Measurements from ENCODE around the gene SMIM11. TPM values are rescaled to one million over a fixed set of nuclear protein-coding genes. Genes with fewer than 3 reads are reported as not detected.

Gene SMIM11
- total RNA-seq, 1 donor from 2014 or later, result 7.1 TPM

- H3K9me3 Mint-ChIP-seq, result no peaks in the 10 kb centered on the region
- H3K36me3 Mint-ChIP-seq (ENCODE audit: low read depth), result no peaks in the 10 kb centered on the region
- H3K27ac Mint-ChIP-seq, result no peak overlapping the region
- DNase-seq (ENCODE audit: low spot score), result no peak
- H3K4me1 Mint-ChIP-seq (ENCODE audit: low read depth), result peaks cover 22% of the 10 kb centered on the region
- H3K4me3 Mint-ChIP-seq, result no peak overlapping the region
- H3K27me3 Mint-ChIP-seq (ENCODE audit: insufficient read depth), result peaks cover 18% of the 10 kb centered on the region
- intact Hi-C loops (cut with micrococcal nuclease), result no loop called here
Observed at GRCh38 chr21:34343838-34344381, 31.4 kb upstream of the SMIM11 start.

GRCh38 chr21:34344584-34344983 lies 30.7 kb upstream of the SMIM11 start:
- intact Hi-C loops (cut with micrococcal nuclease), result no loop called here
- Mint-ChIP-seq H3K9me3 (no peaks in the 10 kb centered on the region), H3K27me3 (ENCODE audit: insufficient read depth) (peaks cover 18% of the 10 kb centered on the region), H3K4me1 (ENCODE audit: low read depth) (peaks cover 22% of the 10 kb centered on the region), H3K36me3 (ENCODE audit: low read depth) (no peaks in the 10 kb centered on the region), H3K27ac (no peak overlapping the region), H3K4me3 (no peak overlapping the region)
- no peak for DNase-seq (ENCODE audit: low spot score)

- H3K4me3 Mint-ChIP-seq, result no peak overlapping the region
- H3K27me3 Mint-ChIP-seq (ENCODE audit: insufficient read depth), result peaks cover 22% of the 10 kb centered on the region
- no peak overlapping the region for H3K27ac Mint-ChIP-seq
- peaks cover 17% of the 10 kb centered on the region for H3K4me1 Mint-ChIP-seq (ENCODE audit: low read depth)
- DNase-seq (ENCODE audit: low spot score), result no peak
- H3K36me3 Mint-ChIP-seq (ENCODE audit: low read depth), result no peaks in the 10 kb centered on the region
- intact Hi-C loops (cut with micrococcal nuclease), result loop anchor here (5.0 kb wide), 3 partner anchors 68 to 368 kb away; no protein-coding TSS in a partner anchor
- no peaks in the 10 kb centered on the region for H3K9me3 Mint-ChIP-seq
Observed at GRCh38 chr21:34345091-34345871, 30.0 kb upstream of the SMIM11 start.

- peaks cover 12% of the 10 kb centered on the region for H3K4me1 Mint-ChIP-seq (ENCODE audit: low read depth)
- no peaks in the 10 kb centered on the region for H3K36me3 Mint-ChIP-seq (ENCODE audit: low read depth)
- no peak overlapping the region for H3K27ac Mint-ChIP-seq
- DNase-seq (ENCODE audit: low spot score), result no peak
- intact Hi-C loops (cut with micrococcal nuclease), result loop anchor here (5.0 kb wide), 3 partner anchors 69 to 369 kb away; no protein-coding TSS in a partner anchor
- H3K4me3 Mint-ChIP-seq, result no peak overlapping the region
- H3K27me3 Mint-ChIP-seq (ENCODE audit: insufficient read depth), result peaks cover 22% of the 10 kb centered on the region
- H3K9me3 Mint-ChIP-seq, result no peaks in the 10 kb centered on the region
Observed at GRCh38 chr21:34345892-34346291, 29.4 kb upstream of the SMIM11 start.

- Mint-ChIP-seq H3K27ac (no peak overlapping the region), H3K4me3 (no peak overlapping the region), H3K9me3 (peaks cover 5% of the 10 kb centered on the region), H3K36me3 (ENCODE audit: low read depth) (no peaks in the 10 kb centered on the region), H3K27me3 (ENCODE audit: insufficient read depth) (peaks cover 21% of the 10 kb centered on the region), H3K4me1 (ENCODE audit: low read depth) (peaks cover 12% of the 10 kb centered on the region)
- DNase-seq (ENCODE audit: low spot score), result no peak
- intact Hi-C loops (cut with micrococcal nuclease), result loop anchor here (1.0 to 5.0 kb wide), 7 partner anchors 13 to 426 kb away; no protein-coding TSS in a partner anchor
Observed at GRCh38 chr21:34348890-34349519, 26.3 kb upstream of the SMIM11 start.

DNA sequence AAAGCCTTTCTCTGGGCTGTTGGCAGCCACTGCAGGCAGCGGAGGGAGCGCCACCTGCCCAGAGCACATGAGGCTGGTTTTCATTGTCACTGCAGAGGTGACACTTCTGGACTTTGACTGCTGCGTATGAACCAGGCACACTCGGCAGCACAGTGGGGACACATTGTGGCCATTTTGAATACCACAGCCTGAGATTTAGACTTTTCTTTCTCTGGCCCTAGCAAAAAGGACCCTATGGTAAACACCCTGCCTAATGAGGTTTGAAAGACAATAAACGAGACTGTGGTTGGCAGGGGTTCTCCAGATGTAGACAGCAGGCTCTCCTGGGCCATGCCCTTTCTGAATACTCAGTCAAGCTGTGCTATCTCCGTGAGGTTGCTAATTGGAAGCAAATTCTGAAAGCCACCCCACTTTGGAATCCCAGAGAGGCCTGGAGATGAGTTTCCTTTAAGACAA lies 23.5 kb upstream of the SMIM11 start:
- Mint-ChIP-seq H3K27ac (no peak overlapping the region), H3K4me1 (ENCODE audit: low read depth) (peaks cover 12% of the 10 kb centered on the region), H3K36me3 (ENCODE audit: low read depth) (no peaks in the 10 kb centered on the region), H3K4me3 (no peak overlapping the region), H3K9me3 (peaks cover 5% of the 10 kb centered on the region), H3K27me3 (ENCODE audit: insufficient read depth) (peaks cover 17% of the 10 kb centered on the region)
- intact Hi-C loops (cut with micrococcal nuclease), result no loop called here
- peak; percentile 7 for DNase-seq (ENCODE audit: low spot score)

DNA sequence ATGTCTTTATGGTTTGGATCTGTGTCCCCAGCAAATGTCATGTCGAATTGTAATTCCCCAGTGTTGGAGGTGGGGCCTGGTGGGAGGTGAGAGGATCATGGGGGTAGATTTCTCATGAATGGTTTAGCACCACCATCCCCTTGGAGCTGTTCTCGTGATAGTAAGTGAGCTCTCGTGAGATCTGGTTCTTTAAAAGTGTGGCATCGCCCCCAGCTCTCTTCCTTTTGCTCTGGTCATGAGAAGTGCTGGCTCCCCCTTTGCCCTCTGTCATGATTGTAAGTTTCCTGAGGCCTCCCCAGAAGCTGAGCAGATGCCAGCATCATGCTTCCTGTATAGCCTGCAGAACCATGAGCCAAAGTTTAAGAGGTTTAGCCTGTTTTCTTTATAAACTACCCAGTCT lies 22.8 kb upstream of the SMIM11 start:
- H3K4me1 Mint-ChIP-seq (ENCODE audit: low read depth), result peaks cover 6% of the 10 kb centered on the region
- H3K36me3 Mint-ChIP-seq (ENCODE audit: low read depth), result no peaks in the 10 kb centered on the region
- no peak overlapping the region for H3K4me3 Mint-ChIP-seq
- no peak for DNase-seq (ENCODE audit: low spot score)
- H3K27me3 Mint-ChIP-seq (ENCODE audit: insufficient read depth), result peaks cover 16% of the 10 kb centered on the region
- no peak overlapping the region for H3K27ac Mint-ChIP-seq
- peaks cover 5% of the 10 kb centered on the region for H3K9me3 Mint-ChIP-seq
- intact Hi-C loops (cut with micrococcal nuclease), result no loop called here

- Mint-ChIP-seq H3K27me3 (ENCODE audit: insufficient read depth) (peaks cover 13% of the 10 kb centered on the region), H3K9me3 (peaks cover 5% of the 10 kb centered on the region), H3K4me3 (no peak overlapping the region), H3K36me3 (ENCODE audit: low read depth) (no peaks in the 10 kb centered on the region), H3K27ac (no peak overlapping the region), H3K4me1 (ENCODE audit: low read depth) (no peaks in the 10 kb centered on the region)
- no peak for DNase-seq (ENCODE audit: low spot score)
- intact Hi-C loops (cut with micrococcal nuclease), result no loop called here
Observed at GRCh38 chr21:34353182-34353581, 22.1 kb upstream of the SMIM11 start.

DNA sequence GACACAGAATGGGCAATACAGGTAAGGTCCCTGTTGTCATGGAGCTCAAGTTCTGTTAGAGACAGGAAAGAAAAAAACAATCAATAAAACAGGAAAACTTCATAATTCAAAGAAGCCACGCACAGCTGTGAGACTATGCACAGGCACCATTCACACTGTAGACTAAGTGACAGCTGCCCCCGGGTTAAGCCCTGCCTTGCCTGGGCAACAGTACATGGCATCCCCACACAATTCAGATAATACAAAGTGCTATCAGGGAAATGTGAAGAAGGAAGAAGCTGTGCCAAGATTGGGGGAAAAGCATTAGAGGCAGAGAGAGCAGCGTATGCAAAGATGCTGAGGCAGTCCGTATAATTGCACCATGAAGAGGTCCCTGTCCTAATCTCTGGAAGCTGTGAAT lies 20.5 kb upstream of the SMIM11 start:
- no peak for DNase-seq (ENCODE audit: low spot score)
- Mint-ChIP-seq H3K9me3 (peaks cover 5% of the 10 kb centered on the region), H3K27me3 (ENCODE audit: insufficient read depth) (peaks cover 25% of the 10 kb centered on the region), H3K4me3 (no peak overlapping the region), H3K36me3 (ENCODE audit: low read depth) (no peaks in the 10 kb centered on the region), H3K27ac (no peak overlapping the region), H3K4me1 (ENCODE audit: low read depth) (no peaks in the 10 kb centered on the region)
- intact Hi-C loops (cut with micrococcal nuclease), result no loop called here

GRCh38 chr21:34355570-34355969 lies 19.7 kb upstream of the SMIM11 start:
- Mint-ChIP-seq H3K9me3 (peaks cover 5% of the 10 kb centered on the region), H3K4me3 (no peak overlapping the region), H3K27me3 (ENCODE audit: insufficient read depth) (peaks cover 28% of the 10 kb centered on the region), H3K36me3 (ENCODE audit: low read depth) (no peaks in the 10 kb centered on the region), H3K4me1 (ENCODE audit: low read depth) (no peaks in the 10 kb centered on the region), H3K27ac (no peak overlapping the region)
- intact Hi-C loops (cut with micrococcal nuclease), result no loop called here
- DNase-seq (ENCODE audit: low spot score), result no peak

DNA sequence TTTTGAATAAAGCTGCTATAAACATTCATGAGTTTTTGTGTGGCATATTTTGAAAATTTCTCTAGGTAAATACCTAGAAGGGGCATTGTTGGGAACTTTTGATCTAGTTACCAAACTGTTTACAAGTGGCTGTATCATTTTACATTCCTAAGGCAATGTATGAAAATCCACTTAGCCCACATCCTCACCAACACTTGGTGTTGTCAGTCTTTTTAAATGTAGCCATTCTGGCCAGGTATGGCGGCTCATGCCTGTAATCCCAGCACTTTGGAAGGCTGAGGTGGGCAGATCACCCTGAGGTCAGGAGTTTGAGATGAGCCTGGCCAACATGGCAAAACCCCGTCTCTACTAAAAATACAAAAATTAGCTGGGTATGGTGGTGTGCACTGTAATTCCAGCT lies 17.4 kb upstream of the SMIM11 start:
- H3K36me3 Mint-ChIP-seq (ENCODE audit: low read depth), result no peaks in the 10 kb centered on the region
- peaks cover 10% of the 10 kb centered on the region for H3K4me1 Mint-ChIP-seq (ENCODE audit: low read depth)

GRCh38 chr21:34358866-34359265 lies 16.4 kb upstream of the SMIM11 start:
- Mint-ChIP-seq H3K27ac (no peak overlapping the region), H3K36me3 (ENCODE audit: low read depth) (no peaks in the 10 kb centered on the region), H3K9me3 (no peaks in the 10 kb centered on the region), H3K4me3 (no peak overlapping the region), H3K4me1 (ENCODE audit: low read depth) (peaks cover 10% of the 10 kb centered on the region), H3K27me3 (ENCODE audit: insufficient read depth) (peaks cover 44% of the 10 kb centered on the region)
- intact Hi-C loops (cut with micrococcal nuclease), result no loop called here
- DNase-seq (ENCODE audit: low spot score), result no peak

More for the DNA sequence above, 17.4 kb upstream of the SMIM11 start:
- Mint-ChIP-seq H3K27ac (no peak overlapping the region), H3K9me3 (no peaks in the 10 kb centered on the region), H3K4me3 (no peak overlapping the region), H3K27me3 (ENCODE audit: insufficient read depth) (peaks cover 39% of the 10 kb centered on the region)
- intact Hi-C loops (cut with micrococcal nuclease), result no loop called here
- no peak for DNase-seq (ENCODE audit: low spot score)

Data from activated T-helper 1 cell treated with anti-CD3 and anti-CD28 coated beads, Interleukin-12 subunit alpha, Interleukin-12 subunit beta, Interleukin-2, Interleukin-4 antibody, amounts not matched to agents 30 ng/mL and 10 ng/mL and 1 ng/mL, durations not matched to agents 14 hours and 24 hours and 36 hours (primary cell).